GM18508 (cell line): ENCODE data around the gene NFIA.

Source experiments
- ATAC-seq: cut with Tn5 transposase; IDR thresholded peaks from one replicate; pipeline ENCODE4 v1.9.1; 2021; ENCODE audit warnings: moderate number of reproducible peaks; ENCODE audit not compliant: insufficient read depth, unreplicated experiment

NFIA gene

GRCh38 chr1:61098906-61099437 is 16.6 kb downstream of the NFIA start:
- no peak for ATAC-seq

- no peak for ATAC-seq
These were observed 18.2 kb downstream of the NFIA start for GRCh38 chr1:61100578-61100977.

GRCh38 chr1:61101536-61101935 is 19.2 kb downstream of the NFIA start:
- no peak for ATAC-seq

GRCh38 chr1:61102041-61102440 is 19.7 kb downstream of the NFIA start:
- no peak for ATAC-seq

GRCh38 chr1:61102621-61103020 is 20.3 kb downstream of the NFIA start:
- ATAC-seq = no peak

- ATAC-seq = no peak
These were observed 21.9 kb downstream of the NFIA start for GRCh38 chr1:61104220-61104671.

GRCh38 chr1:61107638-61108037 is 25.3 kb downstream of the NFIA start:
- ATAC-seq = no peak

- ATAC-seq = no peak
These were observed 26.8 kb downstream of the NFIA start for GRCh38 chr1:61109158-61109557.

- no peak for ATAC-seq
These were observed 27.5 kb downstream of the NFIA start for GRCh38 chr1:61109910-61110309.

GRCh38 chr1:61110554-61110953 is 28.2 kb downstream of the NFIA start:
- no peak for ATAC-seq

- no peak for ATAC-seq
These were observed 29.0 kb downstream of the NFIA start for GRCh38 chr1:61111084-61112004.

GRCh38 chr1:61114178-61114870 is 32.0 kb downstream of the NFIA start:
- ATAC-seq = no peak

- no peak for ATAC-seq
These were observed 33.1 kb downstream of the NFIA start for GRCh38 chr1:61115436-61115835.

- ATAC-seq = no peak
These were observed 34.1 kb downstream of the NFIA start for GRCh38 chr1:61116421-61116820.

GRCh38 chr1:61117283-61117682 is 34.9 kb downstream of the NFIA start:
- no peak for ATAC-seq

GRCh38 chr1:61119085-61119484 is 36.7 kb downstream of the NFIA start:
- no peak for ATAC-seq

- no peak for ATAC-seq
These were observed 38.0 kb downstream of the NFIA start for GRCh38 chr1:61120246-61120840.

GRCh38 chr1:61120998-61121397 is 38.6 kb downstream of the NFIA start:
- no peak for ATAC-seq

- no peak for ATAC-seq
These were observed 39.3 kb downstream of the NFIA start for GRCh38 chr1:61121631-61122030.

- ATAC-seq = no peak
These were observed 40.0 kb downstream of the NFIA start for GRCh38 chr1:61122389-61122788.

GRCh38 chr1:61123326-61123725 is 41.0 kb downstream of the NFIA start:
- no peak for ATAC-seq
